OCI-LY3 (cell line): ENCODE results near the gene MAFB.

Source experiments
- CTCF ChIP-seq: fragments of 200-600, 300-600 bp; sonication (generic); IDR thresholded peaks from 2 replicates; pipeline ENCODE4 v1.5.1; 2014; ENCODE audit warnings: antibody characterized with exemption, low read length, low read depth
- EZH2phosphoT487 ChIP-seq: fragments of 200-600 bp; shearing (Covaris generic); IDR thresholded peaks from 2 replicates; pipeline ENCODE4 v1.6.1; 2018; ENCODE audit warnings: antibody characterized with exemption, mixed run types, low read depth

DNA sequence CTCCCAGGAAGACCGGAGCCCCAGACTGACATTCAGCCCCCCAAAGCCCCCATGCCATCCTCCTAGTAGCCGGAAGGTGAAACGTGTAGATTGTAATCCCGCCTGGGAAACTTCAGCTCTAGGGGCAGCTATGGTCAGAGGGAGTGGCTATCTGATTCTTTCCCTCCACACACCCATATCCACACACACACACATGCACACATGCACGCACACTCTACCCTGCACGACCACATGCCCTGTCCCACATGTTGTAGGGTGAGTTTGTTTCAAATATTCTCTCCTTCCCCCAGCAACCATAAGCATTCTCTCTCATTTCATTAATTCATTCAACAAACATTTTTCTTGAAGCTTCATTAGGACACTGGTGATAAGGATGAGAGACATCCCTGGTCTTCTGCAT, 42.2 kb downstream of the MAFB start:
- no peak for TF ChIP-seq CTCF
- no peak for TF ChIP-seq EZH2phosphoT487
